ENCODE measurements around the gene ACO1. TPM values are rescaled to one million over a fixed set of nuclear protein-coding genes. Genes with fewer than 3 reads are reported as not detected.

ACO1 gene
- total RNA-seq, 1 donor from 2014 or later = 19.4 TPM

- Histone ChIP-seq H3K9me3 (ENCODE audit: insufficient read depth, low read depth, low read length) (no peaks in the 10 kb centered on the region), H3K27ac (ENCODE audit: low read depth, low read length) (no peak overlapping the region), H3K79me2 (ENCODE audit: insufficient read depth, low read length) (no peaks in the 10 kb centered on the region), H3K4me3 (ENCODE audit: insufficient read depth, low read depth, low read length) (no peak overlapping the region), H3K27me3 (ENCODE audit: insufficient read depth, low read length) (no peaks in the 10 kb centered on the region), H3K9ac (ENCODE audit: low read length) (no peak overlapping the region), H2AFZ (ENCODE audit: low read depth, low read length) (no peak overlapping the region), H3K4me2 (ENCODE audit: low read length) (no peak overlapping the region), H4K20me1 (ENCODE audit: insufficient read depth, low read length) (no peaks in the 10 kb centered on the region), H3K4me1 (ENCODE audit: insufficient read depth, low read length) (no peaks in the 10 kb centered on the region), H3K36me3 (ENCODE audit: insufficient read depth, low read length) (no peaks in the 10 kb centered on the region)
- H3K36me3 Mint-ChIP-seq (ENCODE audit: low read depth, unreplicated experiment) = no peaks in the 10 kb centered on the region
- H3K4me3 Mint-ChIP-seq (ENCODE audit: unreplicated experiment) = no peak overlapping the region
- FAIRE-seq (no peak), DNase-seq (ENCODE audit: low read depth) (no peak)
- H3K27me3 Mint-ChIP-seq (ENCODE audit: low read depth, unreplicated experiment) = no peaks in the 10 kb centered on the region
- peaks cover 19% of the 10 kb centered on the region for H3K4me1 Mint-ChIP-seq (ENCODE audit: low read depth, unreplicated experiment)
- TF ChIP-seq, protein P1, sequence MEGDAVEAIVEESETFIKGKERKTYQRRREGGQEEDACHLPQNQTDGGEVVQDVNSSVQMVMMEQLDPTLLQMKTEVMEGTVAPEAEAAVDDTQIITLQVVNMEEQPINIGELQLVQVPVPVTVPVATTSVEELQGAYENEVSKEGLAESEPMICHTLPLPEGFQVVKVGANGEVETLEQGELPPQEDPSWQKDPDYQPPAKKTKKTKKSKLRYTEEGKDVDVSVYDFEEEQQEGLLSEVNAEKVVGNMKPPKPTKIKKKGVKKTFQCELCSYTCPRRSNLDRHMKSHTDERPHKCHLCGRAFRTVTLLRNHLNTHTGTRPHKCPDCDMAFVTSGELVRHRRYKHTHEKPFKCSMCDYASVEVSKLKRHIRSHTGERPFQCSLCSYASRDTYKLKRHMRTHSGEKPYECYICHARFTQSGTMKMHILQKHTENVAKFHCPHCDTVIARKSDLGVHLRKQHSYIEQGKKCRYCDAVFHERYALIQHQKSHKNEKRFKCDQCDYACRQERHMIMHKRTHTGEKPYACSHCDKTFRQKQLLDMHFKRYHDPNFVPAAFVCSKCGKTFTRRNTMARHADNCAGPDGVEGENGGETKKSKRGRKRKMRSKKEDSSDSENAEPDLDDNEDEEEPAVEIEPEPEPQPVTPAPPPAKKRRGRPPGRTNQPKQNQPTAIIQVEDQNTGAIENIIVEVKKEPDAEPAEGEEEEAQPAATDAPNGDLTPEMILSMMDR (IDR thresholded peaks at IDR 0.05; ENCODE audit: insufficient read depth, low read depth, low read length) = no peak
- no peak for TF ChIP-seq EZH2 (IDR thresholded peaks at IDR 0.05; ENCODE audit: insufficient read depth, low read length)
- H3K27ac Mint-ChIP-seq (ENCODE audit: unreplicated experiment) = no peak overlapping the region
- no peaks in the 10 kb centered on the region for H3K9me3 Mint-ChIP-seq (ENCODE audit: unreplicated experiment)
These were observed 39.2 kb upstream of the ACO1 start for GRCh38 chr9:32345243-32345642.

DNA sequence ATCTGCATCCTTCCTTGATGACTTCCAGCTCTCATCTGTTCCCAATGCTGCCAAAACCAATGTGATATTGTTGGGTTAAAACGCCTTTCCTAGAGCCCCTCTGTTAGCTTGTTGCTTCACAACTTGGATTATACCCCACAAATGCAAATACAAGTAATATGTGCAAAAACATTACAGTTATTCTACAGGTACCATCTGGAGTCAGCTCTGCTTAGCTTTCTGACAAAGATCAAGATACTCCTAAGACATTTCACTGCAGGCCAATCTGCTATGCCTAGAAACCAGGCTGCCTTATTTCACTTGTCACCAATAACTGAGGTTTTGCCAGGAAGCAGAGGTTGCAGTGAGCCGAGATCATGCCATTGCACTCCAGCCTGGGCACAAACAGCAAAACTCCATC is 36.9 kb upstream of the ACO1 start:
- TF ChIP-seq, protein P1 (IDR thresholded peaks at IDR 0.05; ENCODE audit: insufficient read depth, low read depth, low read length) = no peak
- no peak for TF ChIP-seq EZH2 (IDR thresholded peaks at IDR 0.05; ENCODE audit: insufficient read depth, low read length)
- Histone ChIP-seq H3K9ac (ENCODE audit: low read length) (no peak overlapping the region), H3K9me3 (ENCODE audit: insufficient read depth, low read depth, low read length) (no peaks in the 10 kb centered on the region), H4K20me1 (ENCODE audit: insufficient read depth, low read length) (no peaks in the 10 kb centered on the region), H3K4me2 (ENCODE audit: low read length) (no peak overlapping the region), H2AFZ (ENCODE audit: low read depth, low read length) (no peak overlapping the region), H3K36me3 (ENCODE audit: insufficient read depth, low read length) (no peaks in the 10 kb centered on the region), H3K4me1 (ENCODE audit: insufficient read depth, low read length) (no peaks in the 10 kb centered on the region), H3K27me3 (ENCODE audit: insufficient read depth, low read length) (no peaks in the 10 kb centered on the region), H3K4me3 (ENCODE audit: insufficient read depth, low read depth, low read length) (no peak overlapping the region), H3K79me2 (ENCODE audit: insufficient read depth, low read length) (no peaks in the 10 kb centered on the region), H3K27ac (ENCODE audit: low read depth, low read length) (no peak overlapping the region)
- Mint-ChIP-seq H3K36me3 (ENCODE audit: low read depth, unreplicated experiment) (no peaks in the 10 kb centered on the region), H3K4me3 (ENCODE audit: unreplicated experiment) (no peak overlapping the region), H3K9me3 (ENCODE audit: unreplicated experiment) (no peaks in the 10 kb centered on the region), H3K27ac (ENCODE audit: unreplicated experiment) (no peak overlapping the region), H3K27me3 (ENCODE audit: low read depth, unreplicated experiment) (no peaks in the 10 kb centered on the region), H3K4me1 (ENCODE audit: low read depth, unreplicated experiment) (peaks cover 19% of the 10 kb centered on the region)
- DNase-seq (ENCODE audit: low read depth) = no peak
- FAIRE-seq = no peak

GRCh38 chr9:32348106-32348695 is 36.2 kb upstream of the ACO1 start:
- TF ChIP-seq, protein P1 (IDR thresholded peaks at IDR 0.05; ENCODE audit: insufficient read depth, low read depth, low read length) = no peak
- no peak for TF ChIP-seq EZH2 (IDR thresholded peaks at IDR 0.05; ENCODE audit: insufficient read depth, low read length)
- Histone ChIP-seq H3K4me3 (ENCODE audit: insufficient read depth, low read depth, low read length) (no peak overlapping the region), H3K4me2 (ENCODE audit: low read length) (no peak overlapping the region), H3K9ac (ENCODE audit: low read length) (no peak overlapping the region), H4K20me1 (ENCODE audit: insufficient read depth, low read length) (no peaks in the 10 kb centered on the region), H3K27me3 (ENCODE audit: insufficient read depth, low read length) (no peaks in the 10 kb centered on the region), H2AFZ (ENCODE audit: low read depth, low read length) (no peak overlapping the region), H3K36me3 (ENCODE audit: insufficient read depth, low read length) (no peaks in the 10 kb centered on the region), H3K27ac (ENCODE audit: low read depth, low read length) (no peak overlapping the region), H3K9me3 (ENCODE audit: insufficient read depth, low read depth, low read length) (no peaks in the 10 kb centered on the region), H3K79me2 (ENCODE audit: insufficient read depth, low read length) (no peaks in the 10 kb centered on the region), H3K4me1 (ENCODE audit: insufficient read depth, low read length) (no peaks in the 10 kb centered on the region)
- Mint-ChIP-seq H3K36me3 (ENCODE audit: low read depth, unreplicated experiment) (no peaks in the 10 kb centered on the region), H3K4me3 (ENCODE audit: unreplicated experiment) (no peak overlapping the region), H3K27me3 (ENCODE audit: low read depth, unreplicated experiment) (no peaks in the 10 kb centered on the region), H3K27ac (ENCODE audit: unreplicated experiment) (no peak overlapping the region), H3K9me3 (ENCODE audit: unreplicated experiment) (no peaks in the 10 kb centered on the region), H3K4me1 (ENCODE audit: low read depth, unreplicated experiment) (peaks cover 19% of the 10 kb centered on the region)
- DNase-seq (ENCODE audit: low read depth) = peak; percentile 33
- FAIRE-seq = no peak

Measured in astrocyte (in vitro differentiated cells and primary cell).